ENCODE measurements around the gene PRF1.

The PRF1 gene

DNA sequence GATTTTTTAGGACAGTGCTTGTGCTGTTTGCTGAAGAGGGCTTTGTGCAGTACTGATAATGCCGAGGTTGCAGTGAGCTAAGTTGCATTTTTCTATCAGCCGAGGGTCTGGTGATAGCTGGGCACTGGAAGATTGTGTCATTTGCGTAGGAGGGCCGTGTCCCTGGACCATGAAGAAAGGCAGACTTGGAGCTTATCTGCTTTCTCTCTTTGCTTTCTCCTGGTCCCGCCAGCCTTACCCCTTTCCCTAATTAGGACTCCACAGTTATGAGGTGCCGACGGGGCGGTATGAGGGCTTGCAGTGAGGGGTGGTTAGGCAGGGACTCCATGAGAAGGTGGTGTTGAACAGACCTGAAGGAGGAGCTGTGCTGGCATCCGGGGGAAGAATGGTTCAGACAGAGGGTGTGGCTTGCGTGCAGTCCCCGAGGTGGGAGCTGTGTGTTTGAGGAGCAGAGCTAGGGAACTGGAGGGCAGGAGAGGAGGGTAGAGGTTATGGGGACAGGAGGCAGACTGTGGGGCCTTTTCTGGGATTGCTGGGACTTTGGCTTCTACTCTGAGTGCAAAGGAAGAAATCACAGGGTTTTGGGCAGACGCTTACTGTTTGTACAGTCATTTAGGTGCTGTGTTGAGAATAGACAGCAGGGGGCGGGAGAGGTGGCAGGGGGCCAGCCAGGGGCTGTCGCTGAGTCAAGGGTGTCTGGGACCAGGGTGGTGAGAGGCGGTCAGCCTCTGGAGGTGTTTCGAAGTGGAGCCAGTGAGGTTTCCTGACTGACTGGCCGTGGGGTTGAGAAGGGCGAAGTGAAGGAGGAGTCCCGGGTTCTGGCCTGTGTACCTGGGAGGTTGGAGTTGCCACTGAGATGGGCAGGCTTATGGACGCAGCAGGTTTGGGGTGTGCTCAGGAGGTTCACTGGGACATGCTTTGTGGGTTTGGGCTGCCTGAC, 43.4 kb downstream of the PRF1 start:
- DNase-seq, result peak; percentile 71

DNA sequence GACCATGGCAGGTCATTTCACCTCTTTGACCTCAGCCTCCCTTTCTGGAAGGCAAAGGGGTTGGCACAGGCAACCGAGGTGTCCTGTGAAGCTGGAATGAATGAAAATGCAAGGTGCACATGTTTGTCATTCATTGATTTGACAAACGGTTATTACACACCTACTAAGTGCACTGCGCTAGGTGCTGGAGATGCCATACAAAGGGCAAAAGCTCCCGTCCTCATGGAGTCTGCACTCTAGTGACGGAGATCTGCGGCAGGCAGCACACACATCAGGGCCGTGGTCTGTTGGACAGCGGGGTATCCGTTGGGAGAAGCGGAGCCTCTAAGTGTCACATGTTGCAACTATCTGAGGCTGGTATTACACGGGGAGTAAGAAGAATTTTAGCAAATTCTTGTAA, 44.2 kb downstream of the PRF1 start:
- no peak for DNase-seq

DNA sequence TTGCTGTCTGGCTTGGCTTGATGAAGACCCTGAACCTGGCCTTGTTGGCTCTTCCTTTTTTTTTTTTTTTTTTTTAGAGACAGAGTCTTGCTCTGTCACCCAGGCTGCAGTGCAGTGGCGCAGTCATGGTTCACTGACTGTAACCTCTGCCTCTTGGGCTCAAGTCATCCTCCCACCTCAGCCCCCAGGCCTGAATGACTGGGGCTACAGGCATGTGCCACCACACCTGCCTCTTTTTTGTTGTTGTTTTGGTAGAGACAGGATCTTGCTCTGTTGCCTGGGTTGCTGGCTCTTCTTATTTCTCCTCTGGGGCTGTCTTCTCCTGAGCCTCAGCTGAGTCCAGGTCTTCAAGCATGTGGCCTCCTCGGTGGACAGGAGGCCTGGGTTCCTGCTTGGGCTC, 44.7 kb downstream of the PRF1 start:
- DNase-seq, result no peak

DNA sequence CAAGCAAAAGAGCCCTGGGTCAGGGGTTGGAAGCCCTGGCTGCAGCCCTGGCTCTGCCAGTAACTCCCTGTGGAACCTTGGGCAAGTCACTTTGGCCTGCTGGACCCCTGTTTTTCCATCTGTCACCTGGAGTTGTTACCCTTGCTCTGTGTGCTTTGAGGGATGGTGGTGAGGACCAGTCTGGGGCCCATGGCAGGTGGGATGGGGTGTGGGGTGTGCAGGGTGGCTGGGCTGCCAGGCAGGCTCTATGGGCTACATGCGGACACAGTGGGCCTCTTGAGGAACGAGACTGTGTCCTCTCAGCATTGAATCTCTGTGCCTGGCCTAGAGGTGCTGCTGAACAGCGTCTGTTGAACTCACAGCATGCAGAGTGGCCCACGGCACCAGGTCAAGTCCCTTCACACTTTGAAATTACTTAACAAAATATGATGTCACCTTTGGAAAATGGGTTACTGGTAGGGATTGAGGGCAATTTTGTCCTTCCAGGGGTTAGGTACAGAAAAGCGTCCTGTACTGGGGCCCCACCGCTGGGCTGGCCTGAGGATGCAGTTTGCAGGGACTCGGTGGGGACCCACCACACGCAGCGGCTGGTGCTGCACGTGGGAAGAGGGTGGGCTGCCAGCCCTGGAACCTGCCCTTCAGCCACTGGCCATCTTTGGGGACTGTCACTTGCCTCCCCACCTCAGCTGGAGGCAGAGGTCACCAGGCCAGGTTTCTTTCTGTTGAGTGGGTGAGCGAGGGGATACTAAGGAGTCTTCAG, 45.3 kb downstream of the PRF1 start:
- no peak for DNase-seq

DNA sequence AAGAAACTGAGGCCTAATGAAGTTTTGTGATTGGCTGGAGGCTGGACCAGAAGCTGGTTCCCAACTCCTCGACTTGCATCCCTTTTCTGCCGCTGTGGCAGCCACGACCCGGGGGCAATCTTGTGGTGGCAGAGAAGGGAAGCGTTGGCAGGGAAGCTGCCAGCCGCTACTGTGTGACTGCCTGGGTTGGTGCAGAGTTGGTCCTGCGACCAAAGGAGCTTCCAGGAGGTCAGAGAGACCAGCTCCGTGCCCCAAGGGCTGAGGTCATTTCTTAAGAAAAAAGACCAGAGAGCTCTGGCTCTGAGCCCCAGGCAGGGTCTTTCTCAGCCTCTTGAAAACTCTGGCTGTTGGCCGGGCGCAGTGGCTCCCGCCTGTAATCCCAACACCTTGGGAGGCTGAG, 47.2 kb downstream of the PRF1 start:
- DNase-seq, result no peak

DNA sequence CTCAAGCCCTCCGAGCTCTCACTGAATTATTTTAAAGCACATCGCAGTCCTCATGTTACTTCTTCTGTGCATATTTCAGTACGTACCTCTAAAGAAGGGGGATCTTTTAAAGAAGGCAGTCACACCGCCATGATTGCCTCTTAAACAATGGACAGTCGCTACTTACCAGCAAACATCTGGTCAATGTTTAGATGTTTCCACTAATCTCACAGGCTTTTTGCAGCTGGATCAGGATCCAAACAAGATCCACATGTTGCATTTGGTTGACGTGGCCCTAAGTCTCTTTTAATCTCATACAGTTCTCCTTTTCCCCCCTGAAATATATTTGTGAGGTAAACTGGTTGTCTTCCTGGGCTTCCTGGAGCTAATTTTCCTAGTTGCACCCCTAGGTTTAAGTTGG, 50.0 kb downstream of the PRF1 start:
- DNase-seq, result no peak

DNA sequence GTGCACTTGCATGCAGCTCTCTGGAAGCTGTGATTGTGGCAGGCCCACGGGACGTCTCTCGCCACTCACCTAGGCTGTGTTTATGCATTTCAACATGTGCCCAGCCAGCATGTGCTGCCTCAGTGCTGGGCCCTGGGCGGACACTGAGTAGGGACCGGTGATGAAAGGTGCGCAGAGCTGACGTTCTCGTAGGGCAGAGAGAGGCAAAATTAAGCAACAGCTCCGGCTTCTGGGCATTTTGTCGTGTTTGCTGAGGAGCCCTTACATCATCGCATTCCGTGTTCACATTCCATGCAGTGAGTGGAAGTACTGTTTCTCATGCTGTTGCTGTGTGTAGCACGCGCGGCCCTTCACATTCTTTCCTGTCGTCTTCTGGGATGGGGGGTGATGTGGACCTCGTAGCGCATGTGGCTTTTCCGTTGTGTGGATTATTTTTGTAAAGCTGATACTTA, 50.5 kb downstream of the PRF1 start:
- no peak for DNase-seq

DNA sequence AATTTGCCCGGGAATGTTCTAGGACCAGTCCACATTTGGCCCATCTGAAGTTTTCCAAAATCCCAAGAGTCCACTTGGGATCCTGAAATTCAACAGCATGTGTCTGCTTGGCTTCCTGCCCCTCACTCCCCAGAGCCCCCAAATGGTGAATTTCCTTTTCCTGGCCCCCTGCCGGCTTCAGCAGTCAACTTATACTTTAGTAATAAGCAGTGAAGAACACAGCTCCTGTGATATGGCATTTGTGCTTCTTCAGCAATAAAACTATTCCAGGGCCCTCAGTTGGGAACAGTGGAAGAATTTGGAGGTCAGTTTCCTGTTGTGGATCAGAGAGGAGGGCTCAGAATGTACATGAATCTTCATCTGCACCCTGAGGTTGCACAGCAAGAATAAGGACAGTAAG, 51.1 kb downstream of the PRF1 start:
- DNase-seq, result no peak

DNA sequence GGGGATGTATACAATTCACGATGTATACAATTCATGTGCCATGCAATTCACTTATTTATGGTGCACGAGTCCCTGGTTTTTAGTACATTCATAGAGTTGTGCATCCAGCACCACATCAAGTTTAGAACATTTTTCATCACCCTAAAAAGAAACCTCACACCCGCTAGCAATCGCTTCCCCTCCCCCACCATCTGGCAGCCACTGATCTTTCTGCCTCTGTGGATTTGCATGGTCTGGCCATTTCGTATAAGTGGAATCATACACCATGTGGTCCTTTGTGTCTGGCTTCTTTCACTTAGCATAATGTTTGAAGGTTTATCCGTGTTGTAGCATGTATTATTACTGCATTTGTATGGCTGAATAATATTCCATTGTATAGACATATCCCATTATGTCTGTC, 52.1 kb downstream of the PRF1 start:
- DNase-seq, result no peak

DNA sequence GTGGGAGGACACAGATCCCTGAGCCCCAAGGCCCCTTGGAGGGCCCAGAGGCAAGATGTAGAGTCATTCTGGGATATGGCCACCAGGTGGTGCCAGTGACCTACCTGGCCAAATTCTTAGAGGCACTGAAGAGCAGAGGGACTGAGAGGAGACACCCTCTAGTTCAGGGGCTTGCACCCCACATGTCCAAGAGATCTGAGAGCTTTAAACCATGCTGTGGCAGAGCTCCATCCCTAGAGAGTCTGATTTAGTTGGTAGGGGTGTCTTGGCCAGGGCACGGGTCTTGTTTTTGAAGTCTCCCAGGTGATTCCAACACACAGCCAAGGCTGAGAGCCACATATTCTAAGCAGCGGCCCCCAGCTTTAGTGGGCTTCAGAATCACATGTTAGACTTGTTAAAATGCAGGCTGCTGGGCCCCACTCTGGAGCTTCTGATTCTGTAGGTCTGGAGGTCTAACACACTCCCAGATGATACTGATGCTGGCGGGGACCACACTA, 52.5 kb downstream of the PRF1 start:
- DNase-seq, result peak; percentile 74

DNA sequence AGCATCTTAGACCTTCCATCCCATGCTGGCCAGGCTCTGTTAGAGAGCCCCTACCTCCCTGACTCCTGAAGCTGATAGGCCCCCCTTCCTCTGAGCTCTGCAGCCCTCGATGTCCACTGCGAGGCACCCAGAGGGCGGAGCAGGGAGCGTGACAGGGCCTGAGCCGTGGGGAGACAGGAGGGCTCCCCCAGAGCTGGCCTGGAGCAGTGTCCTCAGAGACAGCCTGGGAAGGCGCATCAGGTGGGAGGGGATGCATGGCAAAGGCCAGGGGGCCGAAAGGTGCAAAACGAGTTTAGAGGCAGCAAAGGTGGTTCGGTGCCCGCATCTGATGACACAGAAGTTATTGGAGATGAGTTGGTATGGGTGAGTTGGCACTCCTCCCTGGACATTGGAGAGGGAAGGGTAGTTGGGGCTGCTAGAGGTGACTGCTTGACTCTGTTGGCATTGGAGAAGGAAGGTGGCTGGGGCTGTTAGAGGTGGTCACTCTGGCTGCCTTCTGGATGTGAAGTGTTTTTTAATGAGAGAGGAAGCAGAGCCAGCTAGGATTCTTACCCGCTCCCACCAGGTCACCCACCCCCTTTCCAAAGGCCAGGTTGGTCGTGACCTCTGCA, 53.1 kb downstream of the PRF1 start:
- DNase-seq, result no peak

Measured in CD4-positive, alpha-beta T cell treated with Interleukin-12 subunit alpha and Interleukin-12 subunit beta, for 1 hour (primary cell).